ENCODE results near the gene TMEM252.

The TMEM252 gene

DNA sequence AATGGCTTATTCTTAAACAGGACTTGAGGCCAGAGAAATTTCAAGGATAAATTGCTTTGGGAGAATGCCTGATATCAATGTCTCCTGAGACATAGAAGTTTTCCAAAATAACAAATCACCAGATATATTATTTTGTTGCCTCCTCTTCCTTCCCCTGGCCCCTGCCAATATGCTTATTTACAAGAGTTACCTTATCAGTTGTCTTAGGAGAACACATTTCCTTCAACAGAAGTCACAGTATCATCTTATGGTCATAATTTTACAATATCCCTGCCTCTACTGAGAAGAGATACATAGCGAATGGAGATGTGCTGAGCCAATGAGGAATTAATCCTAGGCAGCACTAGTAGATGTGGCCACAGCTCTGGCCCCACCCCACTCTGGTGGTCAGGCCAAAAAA lies 43.1 kb downstream of the TMEM252 start:
- Mint-ChIP-seq H3K27ac (no peak overlapping the region), H3K9me3 (no peaks in the 10 kb centered on the region), H3K4me3 (no peak overlapping the region), H3K27me3 (peaks cover 17% of the 10 kb centered on the region), H3K36me3 (ENCODE audit: low read depth) (no peaks in the 10 kb centered on the region), H3K4me1 (ENCODE audit: low read depth) (no peaks in the 10 kb centered on the region)
- no peak for DNase-seq

GRCh38 chr9:68496356-68496755 lies 44.3 kb downstream of the TMEM252 start:
- no peak for DNase-seq
- no peaks in the 10 kb centered on the region for H3K4me1 Mint-ChIP-seq (ENCODE audit: low read depth)
- no peaks in the 10 kb centered on the region for H3K36me3 Mint-ChIP-seq (ENCODE audit: low read depth)
- H3K9me3 Mint-ChIP-seq = no peaks in the 10 kb centered on the region
- H3K4me3 Mint-ChIP-seq = no peak overlapping the region
- peaks cover 26% of the 10 kb centered on the region for H3K27me3 Mint-ChIP-seq
- no peak overlapping the region for H3K27ac Mint-ChIP-seq

- Mint-ChIP-seq H3K4me1 (ENCODE audit: low read depth) (no peaks in the 10 kb centered on the region), H3K9me3 (no peaks in the 10 kb centered on the region), H3K27ac (no peak overlapping the region), H3K36me3 (ENCODE audit: low read depth) (no peaks in the 10 kb centered on the region), H3K27me3 (peaks cover 32% of the 10 kb centered on the region), H3K4me3 (no peak overlapping the region)
- no peak for DNase-seq
These were observed 45.4 kb downstream of the TMEM252 start for GRCh38 chr9:68495247-68495646.

- no peak overlapping the region for H3K27ac Mint-ChIP-seq
- H3K27me3 Mint-ChIP-seq = peaks cover 34% of the 10 kb centered on the region
- H3K4me1 Mint-ChIP-seq (ENCODE audit: low read depth) = no peaks in the 10 kb centered on the region
- H3K36me3 Mint-ChIP-seq (ENCODE audit: low read depth) = no peaks in the 10 kb centered on the region
- H3K4me3 Mint-ChIP-seq = no peak overlapping the region
- no peaks in the 10 kb centered on the region for H3K9me3 Mint-ChIP-seq
- DNase-seq = no peak
These were observed 46.6 kb downstream of the TMEM252 start for GRCh38 chr9:68493958-68494577.

- H3K4me1 Mint-ChIP-seq (ENCODE audit: low read depth) = no peaks in the 10 kb centered on the region
- peaks cover 34% of the 10 kb centered on the region for H3K27me3 Mint-ChIP-seq
- H3K36me3 Mint-ChIP-seq (ENCODE audit: low read depth) = no peaks in the 10 kb centered on the region
- no peak overlapping the region for H3K27ac Mint-ChIP-seq
- DNase-seq = no peak
- H3K9me3 Mint-ChIP-seq = no peaks in the 10 kb centered on the region
- no peak overlapping the region for H3K4me3 Mint-ChIP-seq
These were observed 47.1 kb downstream of the TMEM252 start for GRCh38 chr9:68493541-68493940.

- H3K4me3 Mint-ChIP-seq = no peak overlapping the region
- peaks cover 34% of the 10 kb centered on the region for H3K27me3 Mint-ChIP-seq
- no peaks in the 10 kb centered on the region for H3K9me3 Mint-ChIP-seq
- H3K27ac Mint-ChIP-seq = no peak overlapping the region
- no peaks in the 10 kb centered on the region for H3K4me1 Mint-ChIP-seq (ENCODE audit: low read depth)
- no peaks in the 10 kb centered on the region for H3K36me3 Mint-ChIP-seq (ENCODE audit: low read depth)
- DNase-seq = no peak
These were observed 47.9 kb downstream of the TMEM252 start for GRCh38 chr9:68492806-68493205.

DNA sequence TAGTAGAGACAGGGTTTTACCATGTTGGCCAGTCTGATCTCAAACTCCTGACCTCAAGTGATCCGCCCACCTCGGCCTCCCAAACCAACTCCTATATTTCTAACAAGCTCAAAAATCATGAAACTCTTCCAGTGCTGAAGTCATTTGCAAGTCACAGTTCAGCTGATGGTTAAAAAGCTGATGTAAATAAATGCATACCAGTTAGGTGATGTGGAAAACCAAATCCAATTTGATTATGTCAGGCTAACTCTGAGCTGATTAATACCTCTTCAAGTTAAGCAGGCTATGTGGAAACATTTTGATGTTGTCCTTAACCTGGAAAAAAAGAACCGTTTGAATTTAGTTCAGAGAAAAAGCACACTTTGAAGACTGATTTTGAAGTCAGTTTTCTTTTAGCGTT lies 51.0 kb downstream of the TMEM252 start:
- peaks cover 7% of the 10 kb centered on the region for H3K9me3 Mint-ChIP-seq
- no peak overlapping the region for H3K4me3 Mint-ChIP-seq
- no peak for DNase-seq
- H3K27me3 Mint-ChIP-seq = peaks cover 30% of the 10 kb centered on the region
- H3K36me3 Mint-ChIP-seq (ENCODE audit: low read depth) = no peaks in the 10 kb centered on the region
- no peaks in the 10 kb centered on the region for H3K4me1 Mint-ChIP-seq (ENCODE audit: low read depth)
- no peak overlapping the region for H3K27ac Mint-ChIP-seq

GRCh38 chr9:68488126-68488525 lies 52.6 kb downstream of the TMEM252 start:
- Mint-ChIP-seq H3K36me3 (ENCODE audit: low read depth) (no peaks in the 10 kb centered on the region), H3K4me1 (ENCODE audit: low read depth) (no peaks in the 10 kb centered on the region), H3K27ac (no peak overlapping the region), H3K4me3 (no peak overlapping the region), H3K27me3 (peaks cover 33% of the 10 kb centered on the region), H3K9me3 (peaks cover 7% of the 10 kb centered on the region)
- no peak for DNase-seq

All from activated T-cell treated with anti-CD3 and anti-CD28 coated beads, Interleukin-2, amount 50 U/mL, for 24 hours (primary cell).